EL (cell line): Measurements from ENCODE around the gene CLRN3.

Experiments used
- DNase-seq: peaks from one replicate; pipeline ENCODE4 v3.0.0-alpha.2; 2016

The CLRN3 gene

GRCh38 chr10:127872871-127873600, 19.7 kb downstream of the CLRN3 start:
- DNase-seq: no peak

GRCh38 chr10:127872011-127872761, 20.6 kb downstream of the CLRN3 start:
- DNase-seq: no peak

GRCh38 chr10:127871631-127872010, 21.1 kb downstream of the CLRN3 start:
- no peak for DNase-seq

GRCh38 chr10:127869329-127869728, 23.4 kb downstream of the CLRN3 start:
- no peak for DNase-seq

- no peak for DNase-seq
Observed at GRCh38 chr10:127867805-127868204, 24.9 kb downstream of the CLRN3 start.

- no peak for DNase-seq
Observed at GRCh38 chr10:127866276-127867013, 26.3 kb downstream of the CLRN3 start.

GRCh38 chr10:127863231-127863825, 29.4 kb downstream of the CLRN3 start:
- DNase-seq: no peak

GRCh38 chr10:127860592-127860991, 32.1 kb downstream of the CLRN3 start:
- no peak for DNase-seq

GRCh38 chr10:127855976-127856375, 36.8 kb downstream of the CLRN3 start:
- no peak for DNase-seq

- DNase-seq: no peak
Observed at GRCh38 chr10:127855591-127855881, 37.2 kb downstream of the CLRN3 start.

GRCh38 chr10:127854769-127855590, 37.8 kb downstream of the CLRN3 start:
- no peak for DNase-seq

- DNase-seq: peak; percentile 52
Observed at GRCh38 chr10:127853868-127854768, 38.6 kb downstream of the CLRN3 start.

GRCh38 chr10:127852456-127852855, 40.3 kb downstream of the CLRN3 start:
- no peak for DNase-seq

- DNase-seq: no peak
Observed at GRCh38 chr10:127851661-127852194, 41.0 kb downstream of the CLRN3 start.

- DNase-seq: no peak
Observed at GRCh38 chr10:127850944-127851343, 41.8 kb downstream of the CLRN3 start.

- DNase-seq: no peak
Observed at GRCh38 chr10:127849921-127850320, 42.8 kb downstream of the CLRN3 start.

- DNase-seq: no peak
Observed at GRCh38 chr10:127849224-127849623, 43.5 kb downstream of the CLRN3 start.

GRCh38 chr10:127848226-127848625, 44.5 kb downstream of the CLRN3 start:
- DNase-seq: no peak

GRCh38 chr10:127845756-127846155, 47.0 kb downstream of the CLRN3 start:
- no peak for DNase-seq

- no peak for DNase-seq
Observed at GRCh38 chr10:127840884-127841283, 51.9 kb downstream of the CLRN3 start.

- no peak for DNase-seq
Observed at GRCh38 chr10:127836966-127837365, 55.8 kb downstream of the CLRN3 start.
